SK-N-MC (cell line): ENCODE results near the gene RHEBL1.

Experiments used
- EZH2 ChIP-seq: fragments of 200-600 bp; sonication (generic); IDR thresholded peaks from one replicate; pipeline ENCODE4 v1.6.1; 2017; ENCODE audit warnings: antibody characterized with exemption
- FOXP2 ChIP-seq: optimal IDR thresholded peaks from 2 replicates; pipeline ENCODE3; 2011; ENCODE audit warnings: mild to moderate bottlenecking, moderate library complexity; ENCODE audit not compliant: insufficient read depth; ENCODE audit errors: extremely low read length, control extremely low read depth
- POLR2AphosphoS5 ChIP-seq: IDR thresholded peaks from 2 replicates; pipeline ENCODE4 v1.6.1; 2012; ENCODE audit warnings: mild to moderate bottlenecking, low read depth, low read length, borderline replicate concordance

DNA sequence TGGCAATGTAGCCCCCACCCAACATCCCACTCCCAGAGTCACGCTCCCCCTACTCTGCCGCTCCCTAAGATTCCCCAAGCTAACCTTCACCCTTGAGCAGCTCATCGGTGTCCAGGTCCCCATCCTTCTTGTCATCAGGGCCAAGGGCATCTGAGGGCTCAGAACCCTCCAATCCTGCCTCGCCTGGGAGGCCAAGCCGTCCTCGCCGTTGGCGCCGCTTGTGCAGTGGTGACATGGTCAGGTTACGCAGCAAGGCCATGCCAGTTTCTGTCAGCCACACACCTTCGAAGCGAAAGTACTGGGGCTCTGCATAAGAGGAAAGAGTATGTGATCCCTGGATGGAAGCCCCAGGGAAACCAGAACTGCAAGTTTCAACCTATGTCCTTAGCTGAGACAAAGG lies 25.1 kb downstream of the RHEBL1 start:
- TF ChIP-seq POLR2AphosphoS5 = no peak
- no peak for TF ChIP-seq EZH2
- no peak for TF ChIP-seq FOXP2
